Lower leg skin (tissue), 3 donors: ENCODE data around the gene ASMTL.

Experiments
- POLR2A ChIP-seq, 2 donors: fragments of 450-650 bp; IDR thresholded peaks; one replicate each; pipeline ENCODE4 v1.6.1; 2016 to 2017; ENCODE audit warnings: antibody characterized with exemption in 2 of 2, mild to moderate bottlenecking in 1 of 2, moderate library complexity in 1 of 2
- TF ChIP-seq, protein P1 (sequence below), 3 donors: fragments of 450-650 bp; IDR thresholded peaks; one replicate each; pipeline ENCODE4 v1.5.1; 2016; ENCODE audit warnings: antibody characterized with exemption in 3 of 3, mild to moderate bottlenecking in 3 of 3, moderate library complexity in 2 of 3

DNA sequence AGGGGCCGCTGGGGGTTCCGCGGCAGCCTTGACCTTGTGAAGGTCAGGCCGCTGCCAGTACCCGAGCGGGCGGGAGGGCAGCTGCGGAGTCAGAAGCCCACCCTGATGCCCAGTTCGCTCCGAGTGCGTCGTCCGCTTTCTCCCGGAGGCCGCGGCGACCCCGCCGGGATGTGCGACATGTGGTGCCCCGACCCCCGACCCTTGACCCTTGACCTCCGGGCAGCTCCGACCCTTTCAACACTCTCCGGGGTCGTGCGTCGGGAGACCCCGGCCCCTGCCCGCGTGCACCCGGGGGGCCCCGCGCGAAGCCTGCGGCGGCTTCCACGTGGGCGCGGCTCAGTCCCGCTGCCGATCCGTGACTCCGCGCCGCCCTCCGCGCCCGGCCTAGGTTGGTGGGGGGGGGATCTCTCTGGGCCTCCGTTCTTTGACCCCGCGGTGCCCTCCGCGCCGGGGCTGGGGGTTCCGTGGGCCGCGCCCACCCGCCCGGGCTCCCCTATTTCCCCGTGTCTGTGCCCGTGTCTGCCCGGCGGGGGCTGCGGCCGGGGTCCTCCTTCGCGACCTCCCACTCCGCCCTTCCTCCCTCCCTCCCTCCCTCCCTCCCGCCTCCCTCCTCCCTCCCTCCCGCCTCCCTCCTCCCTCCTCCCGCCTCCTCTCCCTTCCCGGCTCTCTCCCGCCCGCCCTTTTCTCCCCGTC, 60.2 kb downstream of the ASMTL start:
- TF ChIP-seq, protein P1, sequence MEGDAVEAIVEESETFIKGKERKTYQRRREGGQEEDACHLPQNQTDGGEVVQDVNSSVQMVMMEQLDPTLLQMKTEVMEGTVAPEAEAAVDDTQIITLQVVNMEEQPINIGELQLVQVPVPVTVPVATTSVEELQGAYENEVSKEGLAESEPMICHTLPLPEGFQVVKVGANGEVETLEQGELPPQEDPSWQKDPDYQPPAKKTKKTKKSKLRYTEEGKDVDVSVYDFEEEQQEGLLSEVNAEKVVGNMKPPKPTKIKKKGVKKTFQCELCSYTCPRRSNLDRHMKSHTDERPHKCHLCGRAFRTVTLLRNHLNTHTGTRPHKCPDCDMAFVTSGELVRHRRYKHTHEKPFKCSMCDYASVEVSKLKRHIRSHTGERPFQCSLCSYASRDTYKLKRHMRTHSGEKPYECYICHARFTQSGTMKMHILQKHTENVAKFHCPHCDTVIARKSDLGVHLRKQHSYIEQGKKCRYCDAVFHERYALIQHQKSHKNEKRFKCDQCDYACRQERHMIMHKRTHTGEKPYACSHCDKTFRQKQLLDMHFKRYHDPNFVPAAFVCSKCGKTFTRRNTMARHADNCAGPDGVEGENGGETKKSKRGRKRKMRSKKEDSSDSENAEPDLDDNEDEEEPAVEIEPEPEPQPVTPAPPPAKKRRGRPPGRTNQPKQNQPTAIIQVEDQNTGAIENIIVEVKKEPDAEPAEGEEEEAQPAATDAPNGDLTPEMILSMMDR (IDR thresholded peaks at IDR 0.05) = no peak
- TF ChIP-seq POLR2A (IDR thresholded peaks at IDR 0.05) = peak in 1 of 2 donors; percentile 13
